Ramos (cell line): ENCODE results near the gene MIER1.
"Not testable (repeated sequence)": the region's sequence is repeated elsewhere in the genome, so short reads cannot be mapped to it uniquely, and the experiment has no call there.

ENCODE experiments used
- in situ Hi-C: fragments of 300-500 bp; cut with MboI; formaldehyde crosslinking; loops from one replicate; pipeline ENCODE4 v1.14.3; 2022; ENCODE audit warnings: low sequenced_read_pairs; ENCODE audit not compliant: unreplicated experiment

The MIER1 gene

DNA sequence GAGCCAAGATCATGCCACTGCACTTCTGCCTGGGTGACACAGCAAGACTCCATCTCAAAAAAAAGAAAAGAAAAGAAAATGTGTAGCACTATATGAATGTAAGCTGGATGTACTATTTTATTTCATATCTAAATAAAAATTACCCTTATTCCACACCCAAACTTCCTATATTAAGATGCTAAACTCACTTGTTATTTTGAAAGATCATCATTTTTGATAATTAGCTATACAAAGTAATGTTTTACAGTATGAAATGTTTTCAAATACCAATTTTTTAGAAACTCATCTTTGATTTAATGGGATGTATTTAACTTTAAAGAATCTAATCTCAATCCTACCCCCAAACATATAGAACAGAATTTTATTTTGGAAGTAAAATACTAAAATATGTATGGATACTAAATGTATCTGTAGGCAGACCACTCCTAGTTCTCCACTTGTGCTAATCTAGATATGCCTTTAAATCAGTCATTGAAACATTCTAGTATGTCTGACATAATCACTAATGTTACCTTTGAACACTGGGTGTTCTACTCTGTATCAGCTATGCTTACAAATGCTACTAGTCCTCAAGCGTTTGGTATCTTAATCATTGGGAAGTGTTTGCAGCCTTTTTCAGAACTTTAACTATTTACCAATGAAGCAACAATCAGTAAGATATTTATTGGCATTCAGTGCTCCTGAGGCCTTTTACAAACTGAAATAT, 12.9 kb downstream of the MIER1 start:
- in situ Hi-C loops, result no loop called here

DNA sequence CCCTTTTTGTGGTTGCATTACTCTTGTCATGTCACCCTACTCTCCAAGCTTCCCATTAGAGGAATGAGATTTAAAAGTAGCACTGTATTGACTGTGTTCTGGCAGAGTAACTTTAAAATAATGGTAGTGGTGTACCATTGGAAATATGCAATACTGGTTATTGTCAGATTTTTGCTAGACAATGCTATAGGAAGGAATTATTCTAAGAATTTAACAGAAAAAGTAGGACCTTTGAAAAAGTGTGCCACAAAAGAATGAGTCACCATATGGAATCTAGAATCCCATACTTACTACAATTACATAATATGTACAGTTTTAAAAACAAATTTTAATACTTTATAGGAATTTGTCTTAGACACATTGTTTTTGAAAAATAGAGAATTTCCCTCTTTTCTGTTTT, 13.8 kb downstream of the MIER1 start:
- in situ Hi-C loops, result no loop called here

DNA sequence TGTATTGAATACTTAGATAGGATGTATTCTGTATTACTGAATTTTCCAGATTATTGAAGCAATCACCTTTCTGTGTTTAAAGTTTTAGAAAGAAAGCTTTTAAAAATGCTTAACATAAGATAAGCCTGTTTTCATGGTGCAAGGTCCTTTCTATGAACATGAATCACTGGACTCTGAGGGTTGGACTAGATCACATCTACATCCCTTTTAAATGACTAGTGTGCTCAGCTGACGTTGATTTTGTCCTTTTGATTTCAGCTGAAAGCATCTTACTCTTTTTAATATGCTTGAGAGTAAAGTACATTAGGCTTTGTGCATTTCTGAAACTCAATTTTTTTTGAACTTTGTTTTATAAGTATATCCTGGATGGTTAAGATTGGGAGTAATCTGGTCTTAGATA, 16.2 kb downstream of the MIER1 start:
- in situ Hi-C loops, result no loop called here

DNA sequence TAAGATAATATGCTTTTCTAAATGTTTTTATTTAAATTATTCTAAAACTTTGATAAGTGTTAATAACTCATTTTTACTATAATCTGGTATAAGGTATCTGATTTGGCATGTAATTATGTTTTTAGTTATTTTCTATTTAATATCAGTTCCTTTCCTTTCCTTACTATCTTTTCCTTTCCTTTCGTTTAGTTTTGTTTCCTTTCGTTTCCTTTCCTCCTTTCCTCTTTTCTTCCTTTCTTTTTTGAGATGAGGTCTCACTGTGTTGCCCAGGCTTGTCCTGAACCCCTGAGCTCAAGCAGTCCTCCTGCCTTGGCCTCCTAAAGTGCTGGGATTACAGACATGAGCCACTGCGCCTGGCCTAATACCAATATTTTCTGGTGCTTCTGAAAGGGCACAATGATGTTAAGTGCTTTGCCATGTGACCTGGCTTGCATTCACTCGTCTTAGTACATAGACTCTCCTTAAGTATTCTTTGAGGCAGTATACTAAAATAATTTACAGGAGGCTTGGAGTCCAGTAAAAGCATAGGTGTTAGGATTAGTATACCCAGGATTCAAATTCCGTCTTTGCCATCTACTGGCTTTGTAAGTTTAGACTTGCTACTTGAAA, 18.7 kb downstream of the MIER1 start:
- in situ Hi-C loops, result no loop called here

DNA sequence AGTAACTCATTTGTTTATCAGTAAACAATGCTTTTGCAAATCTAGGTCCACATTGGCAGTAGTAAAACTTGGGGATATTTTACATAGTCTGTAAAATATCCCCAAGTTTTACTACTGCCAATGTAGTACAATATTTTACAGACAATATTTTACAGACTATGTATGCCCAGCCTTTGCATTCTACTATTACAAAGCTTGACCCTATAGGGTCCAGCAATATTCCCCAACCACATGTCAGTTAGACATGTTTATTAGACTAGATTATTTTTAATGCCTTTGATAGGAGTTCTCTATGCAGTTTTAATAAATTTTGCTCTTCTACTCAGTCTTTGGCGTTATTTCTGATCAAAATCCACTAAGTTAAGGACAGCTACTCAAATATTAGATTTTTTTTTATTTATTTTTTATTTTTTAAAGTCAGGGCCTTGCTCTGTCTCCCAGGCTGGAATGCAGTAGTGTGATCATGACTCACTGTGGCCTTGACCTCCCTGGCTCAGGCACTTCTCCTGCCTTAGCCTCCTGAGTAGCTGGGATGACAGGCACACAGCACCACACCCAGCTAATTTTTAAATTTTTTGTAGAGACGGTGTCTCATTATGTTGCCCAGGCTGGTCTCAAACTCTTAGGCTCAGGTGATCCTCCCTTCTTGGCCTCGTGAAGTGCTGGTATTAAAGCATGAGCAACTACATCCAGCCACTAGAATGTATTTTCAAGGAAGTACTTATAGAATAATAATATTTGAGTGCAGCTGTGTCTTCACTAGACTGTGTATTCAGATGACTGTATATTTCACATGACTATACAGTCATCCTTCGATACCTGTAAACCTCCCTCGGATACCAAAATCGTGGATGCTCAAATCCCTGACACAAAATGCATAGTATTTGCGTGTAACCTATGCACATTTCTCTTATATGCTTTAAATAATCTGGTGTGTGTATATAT, 19.8 kb downstream of the MIER1 start:
- in situ Hi-C loops, result no loop called here

DNA sequence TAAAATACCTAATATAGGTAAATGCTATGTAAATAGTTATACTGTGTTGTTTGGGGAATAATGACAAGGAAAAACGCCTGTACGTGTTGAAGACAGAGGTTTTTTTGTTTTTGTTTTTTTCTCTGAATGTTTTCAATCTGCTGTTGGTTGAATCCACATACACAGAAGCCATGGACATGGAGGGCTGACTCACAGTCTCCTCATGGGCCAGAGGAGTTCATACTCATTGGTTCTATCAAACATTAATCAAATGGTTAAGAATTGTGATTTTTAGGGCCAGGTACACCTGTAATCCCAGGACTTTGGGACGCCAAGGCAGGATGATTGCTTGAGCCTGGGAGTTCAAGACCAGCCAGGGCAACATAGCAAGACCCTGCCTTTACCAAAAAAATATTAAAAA, 20.5 kb downstream of the MIER1 start:
- in situ Hi-C loops, result no loop called here

DNA sequence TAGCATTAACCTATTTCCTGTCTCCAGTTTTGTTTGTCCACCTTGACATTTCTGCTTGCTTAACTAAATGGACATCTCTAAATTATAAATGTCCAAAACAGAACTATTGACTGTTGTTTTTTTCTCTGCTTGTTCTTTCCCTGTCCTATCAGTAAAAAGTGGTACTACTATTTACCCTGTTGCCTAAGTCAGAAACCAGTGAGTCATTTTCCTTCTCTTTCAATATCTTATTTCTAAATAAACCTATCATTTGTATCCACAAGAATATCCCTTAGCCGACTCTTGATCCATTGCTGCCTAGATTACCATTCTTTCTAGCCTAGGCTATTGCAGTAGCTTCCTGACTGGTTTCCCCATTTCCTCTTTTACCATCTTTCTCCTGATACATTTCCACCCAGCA, 22.5 kb downstream of the MIER1 start:
- in situ Hi-C loops, result no loop called here

DNA sequence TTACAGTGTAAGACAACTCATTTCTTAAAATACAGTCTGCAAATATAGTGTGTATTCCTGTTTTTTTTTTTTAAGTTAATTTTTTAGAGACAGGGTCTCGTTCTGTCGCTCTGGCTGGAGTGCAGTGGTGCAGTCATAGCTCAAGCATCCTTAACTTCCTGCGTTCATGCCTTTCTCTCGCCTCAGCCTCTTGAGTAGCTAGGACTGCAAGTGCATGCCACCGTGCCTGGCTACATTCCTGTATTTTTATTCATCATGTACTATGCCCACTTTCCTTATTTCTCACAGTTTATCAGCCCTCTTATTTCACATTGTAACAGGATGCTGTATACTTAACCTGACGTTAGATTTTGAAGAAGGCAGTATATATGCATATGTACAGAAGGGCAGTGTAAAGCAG, 26.7 kb downstream of the MIER1 start:
- in situ Hi-C loops, result no loop called here

DNA sequence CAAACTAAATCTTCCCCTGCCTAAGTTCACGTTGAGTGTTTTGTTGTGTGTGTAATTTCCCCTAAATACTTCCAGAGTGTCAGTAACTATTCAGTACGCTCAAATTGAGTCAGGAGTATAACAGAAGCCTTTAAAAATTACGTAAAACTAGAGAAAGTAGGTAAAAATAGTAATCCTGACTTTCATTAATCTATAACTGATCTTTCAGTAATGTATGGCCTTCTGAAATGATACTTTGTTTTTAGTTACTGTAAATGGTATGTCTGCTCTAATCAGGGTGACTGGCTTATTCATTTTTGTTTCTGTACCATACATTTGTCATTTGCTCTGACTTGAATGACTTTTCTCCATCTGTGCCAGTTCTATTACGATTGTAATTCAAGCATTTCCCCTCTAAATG, 29.4 kb downstream of the MIER1 start:
- in situ Hi-C loops, result no loop called here

DNA sequence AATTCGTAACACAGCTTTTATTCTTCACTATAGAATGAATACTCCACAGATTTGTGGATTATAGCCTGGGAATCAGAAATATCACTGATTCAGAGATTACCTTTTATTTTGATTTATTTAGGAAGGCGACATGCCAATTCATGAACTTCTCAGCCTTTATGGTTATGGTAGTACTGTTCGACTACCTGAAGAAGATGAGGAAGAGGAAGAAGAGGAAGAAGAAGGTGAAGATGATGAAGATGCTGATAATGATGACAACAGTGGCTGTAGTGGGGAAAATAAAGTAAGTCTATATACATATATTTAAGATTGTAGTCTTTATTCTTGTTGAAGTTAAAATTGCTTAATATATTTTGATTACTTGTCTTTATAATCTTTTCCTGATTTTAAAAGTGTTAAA, 33.1 kb downstream of the MIER1 start:
- in situ Hi-C loops, result no loop called here

DNA sequence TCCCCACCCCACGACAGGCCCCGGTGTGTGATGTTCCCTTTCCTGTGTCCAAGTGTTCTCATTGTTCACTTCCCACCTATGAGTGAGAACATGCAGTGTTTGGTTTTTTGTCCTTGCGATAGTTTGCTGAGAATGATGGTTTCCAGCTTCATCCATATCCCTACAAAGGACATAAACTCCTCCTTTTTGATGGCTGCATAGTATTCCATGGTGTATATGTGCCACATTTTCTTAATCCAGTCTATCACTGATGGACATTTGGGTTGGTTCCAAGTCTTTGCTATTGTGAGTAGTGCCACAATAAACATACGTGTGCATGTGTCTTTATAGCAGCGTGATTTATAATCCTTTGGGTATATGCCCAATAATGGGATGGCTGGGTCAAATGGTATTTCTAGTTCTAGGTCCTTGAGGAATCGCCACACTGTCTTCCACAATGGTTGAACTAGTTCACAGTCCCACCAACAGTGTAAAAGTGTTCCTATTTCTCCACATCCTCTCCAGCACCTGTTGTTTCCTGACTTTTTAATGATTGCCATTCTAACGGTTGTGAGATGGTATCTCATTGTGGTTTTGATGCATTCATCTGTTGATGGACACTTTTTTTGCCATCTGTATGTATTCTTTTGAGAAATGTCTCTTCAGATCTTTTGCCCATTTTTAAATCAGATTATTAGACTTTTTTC, 41.5 kb downstream of the MIER1 start:
- in situ Hi-C loops, result not testable (repeated sequence)

DNA sequence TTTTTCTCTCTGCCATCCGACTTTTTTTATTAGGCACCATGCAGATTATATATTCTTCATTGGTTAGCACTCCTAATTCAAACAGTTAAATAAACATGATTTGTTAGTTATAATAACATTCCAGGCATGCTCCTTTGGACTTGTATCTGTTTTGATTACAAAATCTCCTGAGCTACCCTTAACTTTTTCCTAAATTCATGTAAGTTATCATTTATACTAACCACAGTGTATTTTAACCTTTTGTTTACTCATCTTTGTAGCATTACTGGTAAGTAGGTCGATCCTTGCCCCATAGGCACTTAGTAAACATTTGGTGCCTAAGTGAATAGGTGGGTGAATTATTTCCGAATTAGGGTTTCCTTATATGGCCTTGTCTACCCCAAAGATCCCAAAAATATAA, 43.8 kb downstream of the MIER1 start:
- in situ Hi-C loops, result no loop called here

DNA sequence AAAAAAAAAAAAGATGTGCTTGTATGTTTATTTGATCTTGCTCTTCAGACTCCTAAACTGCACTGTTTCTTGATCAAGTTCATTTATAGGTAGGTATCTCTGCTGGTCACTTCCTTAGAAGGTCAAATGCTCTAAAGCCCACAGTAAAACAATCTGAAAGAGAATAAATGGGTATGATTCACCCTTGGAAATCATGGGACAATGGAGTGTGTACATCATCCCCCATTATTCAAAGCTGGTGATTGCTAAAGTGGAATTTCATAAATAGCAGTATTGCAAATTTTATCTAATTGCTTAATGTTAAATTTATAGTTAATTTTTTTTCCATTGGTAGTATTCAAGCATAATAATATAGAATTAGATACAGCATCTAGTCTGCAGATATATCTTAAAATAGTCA, 53.4 kb downstream of the MIER1 start:
- in situ Hi-C loops, result loop anchor here (25.0 kb wide), 1 partner anchor 216 kb away; the partner anchor contains the start of gene DYNLT5

DNA sequence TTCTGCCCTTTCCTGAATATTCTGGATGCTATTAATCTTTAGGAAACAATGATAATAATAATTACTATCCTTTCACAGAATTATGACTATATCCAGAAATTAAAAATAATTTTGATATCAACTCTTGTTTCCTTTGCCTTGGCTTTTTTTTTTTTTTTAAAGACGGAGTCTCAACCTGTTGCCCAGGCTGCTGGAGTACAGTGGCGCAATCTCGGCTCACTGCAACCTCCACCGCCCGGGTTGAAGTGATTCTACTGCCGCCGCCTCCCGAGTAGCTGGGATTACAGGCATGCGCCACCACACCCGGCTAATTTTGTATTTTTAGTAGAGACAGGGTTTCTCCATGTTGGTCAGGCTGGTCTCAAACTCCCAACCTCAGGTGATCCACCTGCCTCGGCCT, 54.8 kb downstream of the MIER1 start:
- in situ Hi-C loops, result loop anchor here (25.0 kb wide), 1 partner anchor 217 kb away; the partner anchor contains the start of gene DYNLT5

DNA sequence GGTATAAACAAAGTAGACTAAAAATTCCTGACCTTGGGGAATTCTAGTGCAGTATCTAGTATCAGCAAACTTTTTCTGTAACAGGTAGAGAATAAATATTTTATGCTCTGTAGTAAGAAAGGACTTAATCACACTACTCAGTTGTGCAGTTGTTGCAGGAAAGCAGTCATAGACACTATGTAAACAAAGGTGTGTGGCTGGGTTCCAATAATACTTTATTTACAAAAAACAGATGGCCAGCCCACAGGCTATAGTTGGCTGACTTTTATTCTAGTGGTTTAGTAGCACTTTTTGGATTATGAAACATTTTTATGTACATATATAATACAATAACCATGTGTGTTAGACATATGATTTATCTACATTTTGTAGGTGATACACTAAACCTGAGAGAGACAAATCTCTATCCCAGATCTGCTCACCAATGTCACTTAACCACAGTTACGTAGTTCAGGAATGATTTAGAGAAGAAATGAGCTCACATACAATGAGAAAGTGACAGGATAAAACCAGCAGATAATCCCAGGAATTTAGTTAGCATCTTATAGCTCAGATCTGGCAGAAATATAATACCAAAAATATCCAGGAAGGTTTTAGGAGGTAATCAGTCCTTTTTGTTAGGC, 56.1 kb downstream of the MIER1 start:
- in situ Hi-C loops, result loop anchor here (25.0 kb wide), 1 partner anchor 219 kb away; the partner anchor contains the start of gene DYNLT5

DNA sequence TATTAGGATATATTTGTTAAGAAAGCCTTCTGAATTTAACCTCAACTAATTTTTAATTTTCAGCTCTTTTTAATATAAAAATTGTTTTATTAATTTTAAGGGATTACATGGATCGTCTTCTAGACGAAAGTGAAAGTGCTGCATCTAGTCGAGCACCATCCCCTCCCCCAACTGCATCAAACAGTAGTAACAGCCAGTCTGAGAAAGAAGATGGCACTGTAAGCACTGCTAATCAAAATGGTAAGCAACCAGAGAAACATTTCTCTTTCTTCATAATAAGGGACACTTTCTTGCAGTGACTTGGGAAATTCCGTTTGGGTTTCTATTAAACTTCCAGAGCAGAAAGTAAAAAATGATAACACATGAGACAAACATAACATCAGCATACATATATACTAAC, 56.9 kb downstream of the MIER1 start:
- in situ Hi-C loops, result loop anchor here (25.0 kb wide), 1 partner anchor 219 kb away; the partner anchor contains the start of gene DYNLT5

DNA sequence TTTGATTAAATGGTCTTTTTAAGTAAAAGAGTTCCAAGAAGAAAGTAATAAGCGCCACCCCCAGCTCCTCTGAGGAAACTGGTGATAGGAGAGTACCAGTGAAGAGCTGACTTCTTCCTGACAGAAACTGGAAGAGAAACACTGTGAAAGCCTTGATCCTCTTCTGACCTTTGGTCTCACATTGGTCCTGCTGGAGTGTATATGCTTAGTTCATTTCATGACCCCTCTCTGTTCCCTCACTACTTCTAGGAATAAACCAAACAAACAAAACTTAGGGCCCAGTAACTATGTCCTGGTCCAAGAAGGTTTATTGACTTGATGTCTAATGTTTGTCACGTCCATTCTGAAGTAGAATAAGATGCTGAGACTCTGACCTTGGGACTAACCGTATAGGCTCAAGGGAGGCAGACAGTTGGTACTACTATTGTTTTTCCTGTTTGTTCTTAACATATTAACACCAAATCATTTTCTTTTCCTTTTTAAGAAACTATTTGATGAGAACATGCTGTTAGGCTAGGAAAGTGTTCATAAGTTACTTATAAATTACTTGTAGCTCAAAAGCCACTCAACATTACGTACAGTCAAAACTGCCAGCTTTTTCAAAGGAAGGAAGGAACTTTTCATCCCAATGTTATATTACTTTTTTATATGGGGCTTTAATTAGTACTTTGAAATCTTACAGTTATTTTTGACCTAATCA, 57.9 kb downstream of the MIER1 start:
- in situ Hi-C loops, result loop anchor here (25.0 kb wide), 1 partner anchor 220 kb away; the partner anchor contains the start of gene DYNLT5

DNA sequence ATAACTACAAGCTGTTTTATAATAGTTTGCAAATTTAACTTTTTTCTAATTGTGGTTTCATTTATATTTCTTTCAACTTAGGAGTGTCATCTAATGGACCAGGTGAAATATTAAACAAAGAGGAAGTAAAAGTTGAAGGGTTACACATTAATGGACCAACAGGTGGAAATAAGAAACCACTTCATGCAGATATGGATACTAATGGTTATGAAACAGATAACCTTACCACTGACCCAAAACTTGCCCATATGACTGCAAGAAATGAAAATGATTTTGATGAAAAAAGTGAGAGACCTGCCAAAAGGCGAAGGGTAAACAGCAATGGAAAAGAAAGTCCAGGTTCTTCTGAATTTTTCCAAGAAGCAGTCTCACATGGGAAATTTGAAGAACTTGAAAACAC, 59.7 kb downstream of the MIER1 start:
- in situ Hi-C loops, result loop anchor here (25.0 kb wide), 1 partner anchor 222 kb away; the partner anchor contains the start of gene DYNLT5

DNA sequence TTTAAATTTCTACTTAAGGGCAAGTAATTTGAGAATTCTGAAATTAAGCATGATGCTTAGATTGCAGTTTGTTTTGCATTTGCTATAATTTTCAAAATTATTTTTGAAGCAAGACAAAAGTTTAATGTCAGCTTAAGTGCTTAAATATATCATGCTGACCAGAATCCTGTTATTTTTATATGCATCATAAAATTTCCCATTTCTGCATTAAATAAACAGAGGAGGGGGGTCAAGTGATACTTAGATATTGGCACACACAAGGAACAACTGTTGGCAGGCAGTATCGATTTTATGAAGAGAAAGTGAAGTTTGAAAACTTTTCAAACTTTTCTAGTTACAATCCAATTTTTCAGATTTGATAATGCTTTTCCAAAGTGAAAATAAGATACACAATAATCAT, 61.0 kb downstream of the MIER1 start:
- in situ Hi-C loops, result loop anchor here (25.0 kb wide), 1 partner anchor 224 kb away; the partner anchor contains the start of gene DYNLT5
